HepG2 (cell line): ENCODE results near the gene HLA-F.

ENCODE experiments used
- ELK4 ChIP-seq: sonication (generic); formaldehyde crosslinking; IDR thresholded peaks from 2 replicates; pipeline ENCODE4 v1.9.0; 2021; ENCODE audit warnings: missing genetic modification reagents, borderline replicate concordance
- FOSL2 ChIP-seq: sonication (generic); formaldehyde crosslinking; IDR thresholded peaks from 2 replicates; pipeline ENCODE4 v1.4.0; 2020; ENCODE audit warnings: missing genetic modification reagents
- IKZF1 ChIP-seq: fragments of 450-650 bp; IDR thresholded peaks from 2 replicates; pipeline ENCODE4 v1.7.1; 2016
- PHB2 ChIP-seq: fragments of 450-650 bp; IDR thresholded peaks from 2 replicates; pipeline ENCODE4 v1.6.1; 2018; ENCODE audit not compliant: partially characterized antibody
- TCF7L2 ChIP-seq: IDR thresholded peaks from 2 replicates; pipeline ENCODE4 v1.6.1; 2011; ENCODE audit warnings: mild to moderate bottlenecking, low read depth, low read length, moderate library complexity
- ZC3H13 ChIP-seq: sonication (generic); formaldehyde crosslinking; IDR thresholded peaks from 2 replicates; pipeline ENCODE4 v1.8.1; 2023; ENCODE audit warnings: mild to moderate bottlenecking, missing genetic modification reagents, moderate library complexity
- ZNF335 ChIP-seq: sonication (generic); formaldehyde crosslinking; IDR thresholded peaks from 2 replicates; pipeline ENCODE4 v1.4.0; 2020; ENCODE audit warnings: missing genetic modification reagents
- ZSCAN9 ChIP-seq: IDR thresholded peaks from 2 replicates; pipeline ENCODE4 v1.6.1; 2016; ENCODE audit warnings: borderline replicate concordance
- TF ChIP-seq, protein P1 (sequence below): sonication (generic); formaldehyde crosslinking; IDR thresholded peaks from 2 replicates; pipeline ENCODE4 v1.4.0; 2020; ENCODE audit warnings: low read depth, missing genetic modification reagents
- TF ChIP-seq, protein P2 (sequence below), 2 experiments: sonication (generic) in 1 of 2; formaldehyde crosslinking in 1 of 2; IDR thresholded peaks; 2 replicates each; pipeline versions ENCODE4 v1.6.1 to v1.9.0; 2014 to 2022; ENCODE audit warnings: antibody characterized with exemption in 1 of 2, borderline replicate concordance in 1 of 2, inconsistent platforms in 1 of 2, low read depth in 1 of 2, missing genetic modification reagents in 1 of 2

- TF ChIP-seq ZC3H13 (CRISPR knock-in tag): no peak
- no peak for TF ChIP-seq FOSL2 (CRISPR knock-in tag)
- TF ChIP-seq, protein P1, sequence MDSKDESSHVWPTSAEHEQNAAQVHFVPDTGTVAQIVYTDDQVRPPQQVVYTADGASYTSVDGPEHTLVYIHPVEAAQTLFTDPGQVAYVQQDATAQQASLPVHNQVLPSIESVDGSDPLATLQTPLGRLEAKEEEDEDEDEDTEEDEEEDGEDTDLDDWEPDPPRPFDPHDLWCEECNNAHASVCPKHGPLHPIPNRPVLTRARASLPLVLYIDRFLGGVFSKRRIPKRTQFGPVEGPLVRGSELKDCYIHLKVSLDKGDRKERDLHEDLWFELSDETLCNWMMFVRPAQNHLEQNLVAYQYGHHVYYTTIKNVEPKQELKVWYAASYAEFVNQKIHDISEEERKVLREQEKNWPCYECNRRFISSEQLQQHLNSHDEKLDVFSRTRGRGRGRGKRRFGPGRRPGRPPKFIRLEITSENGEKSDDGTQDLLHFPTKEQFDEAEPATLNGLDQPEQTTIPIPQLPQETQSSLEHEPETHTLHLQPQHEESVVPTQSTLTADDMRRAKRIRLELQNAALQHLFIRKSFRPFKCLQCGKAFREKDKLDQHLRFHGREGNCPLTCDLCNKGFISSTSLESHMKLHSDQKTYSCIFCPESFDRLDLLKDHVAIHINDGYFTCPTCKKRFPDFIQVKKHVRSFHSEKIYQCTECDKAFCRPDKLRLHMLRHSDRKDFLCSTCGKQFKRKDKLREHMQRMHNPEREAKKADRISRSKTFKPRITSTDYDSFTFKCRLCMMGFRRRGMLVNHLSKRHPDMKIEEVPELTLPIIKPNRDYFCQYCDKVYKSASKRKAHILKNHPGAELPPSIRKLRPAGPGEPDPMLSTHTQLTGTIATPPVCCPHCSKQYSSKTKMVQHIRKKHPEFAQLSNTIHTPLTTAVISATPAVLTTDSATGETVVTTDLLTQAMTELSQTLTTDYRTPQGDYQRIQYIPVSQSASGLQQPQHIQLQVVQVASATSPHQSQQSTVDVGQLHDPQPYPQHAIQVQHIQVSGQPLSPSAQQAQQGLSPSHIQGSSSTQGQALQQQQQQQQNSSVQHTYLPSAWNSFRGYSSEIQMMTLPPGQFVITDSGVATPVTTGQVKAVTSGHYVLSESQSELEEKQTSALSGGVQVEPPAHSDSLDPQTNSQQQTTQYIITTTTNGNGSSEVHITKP (CRISPR knock-in tag): no peak
- TF ChIP-seq ZSCAN9: no peak
- TF ChIP-seq IKZF1: no peak
- TF ChIP-seq, protein P2, sequence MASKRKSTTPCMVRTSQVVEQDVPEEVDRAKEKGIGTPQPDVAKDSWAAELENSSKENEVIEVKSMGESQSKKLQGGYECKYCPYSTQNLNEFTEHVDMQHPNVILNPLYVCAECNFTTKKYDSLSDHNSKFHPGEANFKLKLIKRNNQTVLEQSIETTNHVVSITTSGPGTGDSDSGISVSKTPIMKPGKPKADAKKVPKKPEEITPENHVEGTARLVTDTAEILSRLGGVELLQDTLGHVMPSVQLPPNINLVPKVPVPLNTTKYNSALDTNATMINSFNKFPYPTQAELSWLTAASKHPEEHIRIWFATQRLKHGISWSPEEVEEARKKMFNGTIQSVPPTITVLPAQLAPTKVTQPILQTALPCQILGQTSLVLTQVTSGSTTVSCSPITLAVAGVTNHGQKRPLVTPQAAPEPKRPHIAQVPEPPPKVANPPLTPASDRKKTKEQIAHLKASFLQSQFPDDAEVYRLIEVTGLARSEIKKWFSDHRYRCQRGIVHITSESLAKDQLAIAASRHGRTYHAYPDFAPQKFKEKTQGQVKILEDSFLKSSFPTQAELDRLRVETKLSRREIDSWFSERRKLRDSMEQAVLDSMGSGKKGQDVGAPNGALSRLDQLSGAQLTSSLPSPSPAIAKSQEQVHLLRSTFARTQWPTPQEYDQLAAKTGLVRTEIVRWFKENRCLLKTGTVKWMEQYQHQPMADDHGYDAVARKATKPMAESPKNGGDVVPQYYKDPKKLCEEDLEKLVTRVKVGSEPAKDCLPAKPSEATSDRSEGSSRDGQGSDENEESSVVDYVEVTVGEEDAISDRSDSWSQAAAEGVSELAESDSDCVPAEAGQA (IDR thresholded peaks at IDR 0.05; ENCODE audit: low read depth): no peak
- TF ChIP-seq, protein P2 (CRISPR knock-in tag; IDR thresholded peaks at IDR 0.05; ENCODE audit: borderline replicate concordance): no peak
- no peak for TF ChIP-seq PHB2
- TF ChIP-seq ZNF335 (CRISPR knock-in tag): no peak
- TF ChIP-seq TCF7L2: no peak
- no peak for TF ChIP-seq ELK4 (CRISPR knock-in tag)
Observed at GRCh38 chr6:29729774-29730328, 6.6 kb downstream of the HLA-F start.
